Heart left ventricle (tissue), 16 donors: ENCODE results near the gene B4GALT1. TPM values are rescaled to one million over a fixed set of nuclear protein-coding genes. Genes with fewer than 3 reads are reported as not detected.

Experiments used
- ATAC-seq, 4 donors: fragments of 200-7000 bp; cut with Tn5 transposase; one replicate each; pipeline ENCODE4 v1.9.1; 2020 to 2022; ENCODE audit warnings: moderate library complexity in 4 of 4, mild to moderate bottlenecking in 3 of 4, moderate number of reproducible peaks in 1 of 4
- DNase-seq, 5 donors: peaks; one replicate each; pipeline ENCODE4 v3.0.0-alpha.2; 2020
- H3K27ac ChIP-seq, 12 donors: fragments of 200-600 bp; sonication (generic) in 4 of 12; one replicate each; pipeline versions ENCODE4 v1.5.0 to v1.8.0; 2016 to 2022; ENCODE audit warnings: mild to moderate bottlenecking in 2 of 12
- H3K27me3 ChIP-seq, 9 donors: fragments of 200-600 bp; sonication (generic) in 2 of 9; one replicate each; pipeline versions ENCODE4 v1.5.1 to v1.8.0; 2016 to 2022; ENCODE audit warnings: mild to moderate bottlenecking in 3 of 9
- H3K36me3 ChIP-seq, 9 donors: fragments of 200-600 bp; sonication (generic) in 2 of 9; one replicate each; pipeline versions ENCODE4 v1.5.0 to v1.8.0; 2018 to 2022; ENCODE audit warnings: mild to moderate bottlenecking in 2 of 9
- H3K4me1 ChIP-seq, 12 donors: fragments of 200-600 bp; sonication (generic) in 4 of 12; one replicate each; pipeline versions ENCODE4 v1.5.0 to v1.8.0; 2016 to 2022; ENCODE audit warnings: mild to moderate bottlenecking in 3 of 12
- H3K4me3 ChIP-seq, 12 donors: fragments of 200-600 bp; sonication (generic) in 4 of 12; one replicate each; pipeline versions ENCODE4 v1.5.0 to v1.8.0; 2017 to 2022; ENCODE audit warnings: mild to moderate bottlenecking in 9 of 12, moderate library complexity in 4 of 12
- H3K9me3 ChIP-seq, 12 donors: fragments of 200-600 bp; sonication (generic) in 4 of 12; one replicate each; pipeline versions ENCODE4 v1.5.0 to v1.8.0; 2016 to 2022; ENCODE audit warnings: mild to moderate bottlenecking in 1 of 12
- CTCF ChIP-seq, 12 donors: fragments of 200-600 bp; sonication (generic) in 4 of 12; IDR thresholded peaks; one replicate each; pipeline versions ENCODE4 v1.5.0 to v1.8.0; 2018 to 2022; ENCODE audit warnings: antibody characterized with exemption in 12 of 12, mild to moderate bottlenecking in 5 of 12
- POLR2A ChIP-seq, 2 donors: fragments of 450-650 bp; IDR thresholded peaks; one replicate each; pipeline ENCODE4 v1.6.1; 2017; ENCODE audit warnings: antibody characterized with exemption in 2 of 2, mild to moderate bottlenecking in 2 of 2, moderate library complexity in 2 of 2
- WGBS, 4 donors: extraction: QIAGEN DNeasy Blood & Tissue Kit in 2 of 4; methylation state at CpG; one replicate each; pipeline versions ENCODE4 v1.1.5 to v1.1.7; 2013 to 2018; 5-methylcytosine and 5-hydroxymethylcytosine counted together
- intact Hi-C, 10 donors: fragments of 100-400 bp; cut with DNase I; formaldehyde crosslinking; loops; one replicate each; pipeline versions ENCODE4 v1.11.1 to v1.14.2; 2022
- polyA plus RNA-seq, 2 donors: library from polyadenylated mRNA; stranded (reverse); fragments of 200-250 nt; gene quantifications; one replicate each; pipeline ENCODE4 v1.2.3, GENCODE V29; 2013
- total RNA-seq, 9 donors: library from RNA; depleted of rRNA in 2 of 9; stranded (reverse); fragments of >200 nt in 2 of 9; fragmentation: NEBNext Ultra II Directional in 3 of 9; extraction: Animal tissue kit (Norgen Biotek cat#: 25700) in 3 of 9; gene quantifications; one replicate each; pipeline versions ENCODE4 v1.1.0 to v1.2.4, GENCODE V29; 2016 to 2023
- donor health status: ischemic (EF 13 %, LVEDD 7.1; RV severe dilation, severe dysfunction).
- donor health status: healthy with polysubstance abuse.
- donor health status: DM: no; HTN: yes; CAD: no.
- donor health status: DM: no; HTN: no; CAD: no.
- donor health status: ischemic (EF 25% LVEDD 6.9; RV normal size, moderate dysfunction).
- donor health status: ischemic (EF 25% LVEDD 5.7; RV mildly dilated, moderate dysfunction).
- donor health status: healthy.
- donor health status: DM: yes; HTN: yes; CAD: no.
- donor health status: ischemic (EF 35%, LVEDD 5.7; RV mildly dilated, moderate dysfunction).
- donor health status: nonischemic (EF 11% LVEDD 7.7; RV severe dilation, severe dysfunction).
- donor health status: DM: yes; HTN: yes; CAD: no.
- donor health status: PGD.
- donor health status: ischemic (EF 29% LVEDD 5.4; RV normal size, mild dysfunction).
- donor health status: nonischemic (EF 23%, LVEDD 6.1; RV moderate dilation, normal function).

The B4GALT1 gene
- total and polyA plus RNA-seq, 11 donors, result 10.6 to 73.3 (median 38.4) TPM

DNA sequence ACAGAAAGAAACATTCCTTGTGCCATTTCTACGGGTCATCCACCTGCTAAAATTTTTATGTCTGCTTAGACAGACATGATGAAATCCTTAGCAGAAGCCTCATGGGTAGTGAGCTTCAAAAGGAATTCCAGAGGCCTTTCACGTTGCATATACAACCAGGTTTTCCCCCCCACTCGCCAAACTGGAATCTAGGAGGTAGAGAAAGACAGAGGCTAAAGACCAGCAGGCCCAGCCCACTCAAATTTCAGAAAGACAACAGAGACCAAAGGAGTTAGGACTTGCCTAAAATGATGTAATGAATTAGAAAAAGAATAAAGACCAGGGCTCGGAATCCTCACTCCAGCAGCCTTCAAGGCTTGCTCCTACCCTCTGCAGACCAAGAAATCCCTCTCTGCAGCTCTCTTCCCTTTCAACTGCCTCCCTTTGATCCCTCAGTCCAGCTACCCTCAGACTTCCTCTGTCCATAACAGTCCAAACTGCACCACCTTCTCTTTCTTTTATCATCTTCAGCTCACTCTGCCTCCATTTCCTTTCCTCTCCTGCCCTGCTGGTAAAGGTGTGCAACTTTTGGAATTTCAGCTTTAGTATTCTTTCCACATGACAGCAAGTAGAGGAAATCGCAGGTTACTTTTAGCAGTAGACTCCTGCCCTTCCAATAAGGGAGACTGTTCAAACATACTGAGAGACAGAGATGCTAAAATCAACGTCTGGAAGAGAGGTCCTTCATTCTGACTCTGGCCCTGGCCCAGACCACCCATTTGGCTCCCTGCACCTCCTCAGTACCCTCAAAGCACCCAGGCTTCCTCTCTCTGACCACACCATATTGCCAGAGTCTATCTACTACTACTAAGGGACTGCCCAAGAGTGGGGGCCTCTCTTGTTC is 8.9 kb downstream of the B4GALT1 start:
- intact Hi-C loops, result loop anchor here in 2 of 10 donors (2.0 kb wide), 2 partner anchors 17 to 77 kb away; no protein-coding TSS in a partner anchor
- Histone ChIP-seq H3K9me3 (peaks cover 0 to 5% (median 0%) of the 10 kb centered on the region in 12 donors), H3K27me3 (no peaks in the 10 kb centered on the region), H3K4me1 (peaks cover 42 to 97% (median 87%) of the 10 kb centered on the region in 12 donors), H3K27ac (peak overlapping the region; percentile 96 to 100 (median 99)), H3K36me3 (no peaks in the 10 kb centered on the region), H3K4me3 (peak overlapping the region in 3 of 12 donors; percentile 3 to 25 (median 10))
- no peak for DNase-seq
- WGBS, 4 donors, result 34 to 48% (median 42%) methylated on average over 6 of the region's 6 CpGs
- peak in 1 of 4 donors; percentile 0 for ATAC-seq
- TF ChIP-seq CTCF (IDR thresholded peaks at IDR 0.05), result no peak
- no peak for TF ChIP-seq POLR2A (IDR thresholded peaks at IDR 0.05)

GRCh38 chr9:33155393-33155792 is 11.7 kb downstream of the B4GALT1 start:
- Histone ChIP-seq H3K27me3 (no peaks in the 10 kb centered on the region), H3K9me3 (peaks cover 0 to 7% (median 0%) of the 10 kb centered on the region in 12 donors), H3K4me3 (no peak overlapping the region), H3K36me3 (no peaks in the 10 kb centered on the region), H3K4me1 (peaks cover 44 to 97% (median 76%) of the 10 kb centered on the region in 12 donors), H3K27ac (peak overlapping the region in 6 of 12 donors; percentile 4 to 84 (median 23))
- 70 to 80% (median 76%) methylated on average over 4 of the region's 4 CpGs for WGBS, 4 donors
- ATAC-seq (no peak), DNase-seq (peak in 1 of 5 donors; percentile 15)
- intact Hi-C loops, result no loop called here
- TF ChIP-seq CTCF (IDR thresholded peaks at IDR 0.05) (no peak), POLR2A (IDR thresholded peaks at IDR 0.05) (no peak)

GRCh38 chr9:33154371-33154770 is 12.8 kb downstream of the B4GALT1 start:
- intact Hi-C loops, result no loop called here
- WGBS, 4 donors, result 39 to 53% (median 47%) methylated on average over 3 of the region's 3 CpGs
- Histone ChIP-seq H3K27ac (peak overlapping the region in 4 of 12 donors; percentile 7 to 84 (median 22)), H3K27me3 (no peaks in the 10 kb centered on the region), H3K36me3 (no peaks in the 10 kb centered on the region), H3K9me3 (peaks cover 0 to 7% (median 0%) of the 10 kb centered on the region in 12 donors), H3K4me1 (peaks cover 37 to 95% (median 72%) of the 10 kb centered on the region in 12 donors), H3K4me3 (no peak overlapping the region)
- DNase-seq, result no peak
- TF ChIP-seq POLR2A (IDR thresholded peaks at IDR 0.05) (no peak), CTCF (IDR thresholded peaks at IDR 0.05) (no peak)
- ATAC-seq, result no peak

DNA sequence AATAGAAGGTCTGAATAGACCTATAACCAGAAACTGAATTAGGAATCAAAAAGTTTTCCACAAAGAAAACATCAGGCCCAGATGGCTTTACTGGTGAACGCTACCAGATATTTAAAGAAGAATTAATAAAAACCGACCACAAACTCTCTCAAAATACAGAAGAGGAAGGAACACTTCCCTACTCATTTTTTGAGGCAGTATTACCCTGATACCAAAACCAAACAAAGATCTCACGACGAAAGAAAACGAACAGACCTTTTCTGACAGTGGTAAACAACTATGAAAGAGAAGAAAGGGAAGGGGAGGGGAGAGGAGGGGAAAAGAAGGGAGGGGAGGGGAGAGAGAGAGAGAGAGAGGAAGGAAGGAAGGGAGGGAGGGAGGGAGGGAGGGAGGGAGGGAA is 13.5 kb downstream of the B4GALT1 start:
- no peak for DNase-seq
- TF ChIP-seq CTCF (IDR thresholded peaks at IDR 0.05), result no peak
- TF ChIP-seq POLR2A (IDR thresholded peaks at IDR 0.05), result no peak
- H3K9me3 ChIP-seq, result peaks cover 0 to 7% (median 0%) of the 10 kb centered on the region in 12 donors
- H3K4me1 ChIP-seq, result peaks cover 33 to 95% (median 72%) of the 10 kb centered on the region in 12 donors
- no peaks in the 10 kb centered on the region for H3K27me3 ChIP-seq
- 59 to 74% (median 62%) methylated on average over 5 of the region's 5 CpGs for WGBS, 4 donors
- intact Hi-C loops, result no loop called here
- peak overlapping the region in 4 of 12 donors; percentile 1 to 84 (median 23) for H3K27ac ChIP-seq
- no peak for ATAC-seq
- H3K4me3 ChIP-seq, result no peak overlapping the region
- H3K36me3 ChIP-seq, result no peaks in the 10 kb centered on the region
